Progenitor cell of endocrine pancreas (in vitro differentiated cells): ENCODE measurements around the gene DDX56. TPM values are rescaled to one million over a fixed set of nuclear protein-coding genes. Genes with fewer than 3 reads are reported as not detected.

Source experiments
- DNase-seq: peaks from one replicate; pipeline ENCODE4 v3.0.0; 2021; ENCODE audit warnings: low spot score; ENCODE audit not compliant: unreplicated experiment
- H3K27ac Mint-ChIP-seq: 2 replicates; pipeline ENCODE4 v1.8.0; 2021; ENCODE audit warnings: mild to moderate bottlenecking, moderate library complexity, mixed read lengths
- H3K27me3 Mint-ChIP-seq: 2 replicates; pipeline ENCODE4 v1.8.0; 2021; ENCODE audit warnings: mixed read lengths
- H3K36me3 Mint-ChIP-seq: 2 replicates; pipeline ENCODE4 v1.8.0; 2022; ENCODE audit warnings: mixed read lengths; ENCODE audit not compliant: insufficient read depth
- H3K4me1 Mint-ChIP-seq: 2 replicates; pipeline ENCODE4 v1.8.0; 2021; ENCODE audit warnings: low read depth, mixed read lengths
- H3K4me3 Mint-ChIP-seq: 2 replicates; pipeline ENCODE4 v1.8.0; 2021; ENCODE audit warnings: low read depth, mild to moderate bottlenecking, moderate library complexity, mixed read lengths
- H3K9me3 Mint-ChIP-seq: 2 replicates; pipeline ENCODE4 v1.8.0; 2021; ENCODE audit warnings: low read depth, mixed read lengths
- total RNA-seq: library from RNA; stranded (reverse); gene quantifications from 2 replicates; pipeline ENCODE4 v1.2.1, GENCODE V29; 2021
- TF ChIP-seq, protein P1 (sequence below): fragments of 200-600 bp; sonication (generic); IDR thresholded peaks from one replicate; pipeline ENCODE4 v1.5.0; 2021; ENCODE audit warnings: antibody characterized with exemption, mild to moderate bottlenecking; ENCODE audit not compliant: unreplicated experiment

Gene DDX56
- total RNA-seq, 1 donor from 2014 or later, result 111 TPM

- Mint-ChIP-seq H3K4me1 (peaks cover 19% of the 10 kb centered on the region), H3K27me3 (no peaks in the 10 kb centered on the region), H3K36me3 (peaks cover 30% of the 10 kb centered on the region), H3K9me3 (no peaks in the 10 kb centered on the region), H3K4me3 (no peak overlapping the region), H3K27ac (no peak overlapping the region)
- TF ChIP-seq, protein P1, sequence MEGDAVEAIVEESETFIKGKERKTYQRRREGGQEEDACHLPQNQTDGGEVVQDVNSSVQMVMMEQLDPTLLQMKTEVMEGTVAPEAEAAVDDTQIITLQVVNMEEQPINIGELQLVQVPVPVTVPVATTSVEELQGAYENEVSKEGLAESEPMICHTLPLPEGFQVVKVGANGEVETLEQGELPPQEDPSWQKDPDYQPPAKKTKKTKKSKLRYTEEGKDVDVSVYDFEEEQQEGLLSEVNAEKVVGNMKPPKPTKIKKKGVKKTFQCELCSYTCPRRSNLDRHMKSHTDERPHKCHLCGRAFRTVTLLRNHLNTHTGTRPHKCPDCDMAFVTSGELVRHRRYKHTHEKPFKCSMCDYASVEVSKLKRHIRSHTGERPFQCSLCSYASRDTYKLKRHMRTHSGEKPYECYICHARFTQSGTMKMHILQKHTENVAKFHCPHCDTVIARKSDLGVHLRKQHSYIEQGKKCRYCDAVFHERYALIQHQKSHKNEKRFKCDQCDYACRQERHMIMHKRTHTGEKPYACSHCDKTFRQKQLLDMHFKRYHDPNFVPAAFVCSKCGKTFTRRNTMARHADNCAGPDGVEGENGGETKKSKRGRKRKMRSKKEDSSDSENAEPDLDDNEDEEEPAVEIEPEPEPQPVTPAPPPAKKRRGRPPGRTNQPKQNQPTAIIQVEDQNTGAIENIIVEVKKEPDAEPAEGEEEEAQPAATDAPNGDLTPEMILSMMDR, result no peak
- DNase-seq, result no peak
These were observed 3.7 kb downstream of the DDX56 start for GRCh38 chr7:44569959-44570358.

DNA sequence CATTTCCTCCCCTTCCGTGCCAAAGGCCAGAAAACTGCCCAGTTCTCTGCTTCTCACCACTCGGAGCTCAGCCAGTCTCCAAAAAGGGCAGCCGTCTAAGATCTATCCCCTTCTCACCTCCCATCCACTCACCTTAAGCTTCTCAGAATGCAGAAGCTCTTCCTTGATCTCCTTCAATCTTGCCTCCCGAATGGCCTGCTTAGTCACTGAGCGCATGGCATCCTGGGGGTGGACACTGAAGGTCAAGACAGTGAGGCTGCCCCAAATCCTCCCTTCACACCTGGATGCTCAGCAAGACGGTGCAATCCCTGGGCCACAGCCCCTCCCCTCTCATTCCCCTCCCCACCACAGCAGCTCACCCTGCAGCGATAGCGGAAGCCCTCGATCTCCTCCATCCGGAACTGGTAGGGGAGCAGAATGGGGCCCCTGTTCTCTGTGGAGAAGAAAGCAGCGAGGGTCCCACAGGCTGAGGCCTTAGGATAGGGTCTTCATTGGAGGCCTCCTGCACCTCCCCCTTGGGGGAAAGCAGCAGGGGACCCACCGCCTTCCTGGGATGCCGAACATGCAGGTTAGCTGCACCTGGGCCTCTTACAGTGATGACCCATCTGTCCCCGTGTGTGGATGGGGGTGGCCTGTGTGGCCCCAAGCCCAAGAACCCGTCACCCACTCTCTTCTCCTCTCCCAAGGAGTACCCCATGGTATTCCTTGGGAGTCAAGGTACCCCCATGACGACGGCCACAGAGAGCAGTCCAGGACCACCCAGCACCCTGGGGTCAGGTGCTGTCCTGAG, 4.7 kb downstream of the DDX56 start:
- peaks cover 30% of the 10 kb centered on the region for H3K36me3 Mint-ChIP-seq
- TF ChIP-seq, protein P1, result no peak
- no peak for DNase-seq
- H3K9me3 Mint-ChIP-seq, result no peaks in the 10 kb centered on the region
- H3K4me3 Mint-ChIP-seq, result no peak overlapping the region
- H3K27me3 Mint-ChIP-seq, result no peaks in the 10 kb centered on the region
- H3K4me1 Mint-ChIP-seq, result peaks cover 11% of the 10 kb centered on the region
- no peak overlapping the region for H3K27ac Mint-ChIP-seq

- H3K27ac Mint-ChIP-seq, result no peak overlapping the region
- H3K27me3 Mint-ChIP-seq, result no peaks in the 10 kb centered on the region
- H3K4me1 Mint-ChIP-seq, result peaks cover 4% of the 10 kb centered on the region
- H3K4me3 Mint-ChIP-seq, result no peak overlapping the region
- peaks cover 30% of the 10 kb centered on the region for H3K36me3 Mint-ChIP-seq
- H3K9me3 Mint-ChIP-seq, result no peaks in the 10 kb centered on the region
- TF ChIP-seq, protein P1, result no peak
- no peak for DNase-seq
These were observed 5.8 kb downstream of the DDX56 start for GRCh38 chr7:44567884-44568283.

GRCh38 chr7:44566680-44567079, 7.0 kb downstream of the DDX56 start:
- DNase-seq, result no peak
- peaks cover 3% of the 10 kb centered on the region for H3K4me1 Mint-ChIP-seq
- no peaks in the 10 kb centered on the region for H3K27me3 Mint-ChIP-seq
- TF ChIP-seq, protein P1, result no peak
- no peak overlapping the region for H3K4me3 Mint-ChIP-seq
- H3K27ac Mint-ChIP-seq, result no peak overlapping the region
- H3K9me3 Mint-ChIP-seq, result no peaks in the 10 kb centered on the region
- H3K36me3 Mint-ChIP-seq, result peaks cover 28% of the 10 kb centered on the region

- DNase-seq, result no peak
- Mint-ChIP-seq H3K9me3 (no peaks in the 10 kb centered on the region), H3K27me3 (no peaks in the 10 kb centered on the region), H3K27ac (peak overlapping the region; percentile 69), H3K4me3 (no peak overlapping the region), H3K4me1 (peaks cover 3% of the 10 kb centered on the region), H3K36me3 (peaks cover 28% of the 10 kb centered on the region)
- TF ChIP-seq, protein P1, result no peak
These were observed 7.7 kb downstream of the DDX56 start for GRCh38 chr7:44565795-44566559.
